Kidney (tissue), 14 donors: ENCODE results near the gene TRIP13. TPM values are rescaled to one million over a fixed set of nuclear protein-coding genes. Genes with fewer than 3 reads are reported as not detected.

Source experiments
- DNase-seq, 5 donors: peaks; one replicate each; pipeline ENCODE4 v3.0.0-alpha.2; 2013 to 2020
- FAIRE-seq: peaks from 2 replicates; lab custom pipeline; 2012; peaks lifted over from hg19 to GRCh38; lab: Jason Lieb, UNC
- H3K27ac ChIP-seq, 2 donors: one replicate each; pipeline ENCODE4 v1.7.0; 2013; ENCODE audit warnings: low read depth in 2 of 2, low read length in 2 of 2, inconsistent platforms in 1 of 2
- H3K27me3 ChIP-seq: one replicate; pipeline ENCODE4 v1.7.1; 2013; ENCODE audit warnings: low read length, inconsistent platforms; ENCODE audit not compliant: control insufficient read depth, insufficient read depth
- H3K36me3 ChIP-seq, 3 donors: one replicate each; pipeline versions ENCODE4 v1.7.0 to v1.7.1; 2013; ENCODE audit warnings: low read length in 3 of 3, control low read depth in 1 of 3, inconsistent platforms in 1 of 3; ENCODE audit not compliant: insufficient read depth in 3 of 3, control insufficient read depth in 2 of 3
- H3K4me1 ChIP-seq, 3 donors: one replicate each; pipeline versions ENCODE4 v1.7.0 to v1.7.1; 2013; ENCODE audit warnings: low read length in 3 of 3, inconsistent platforms in 1 of 3, low read depth in 1 of 3; ENCODE audit not compliant: control insufficient read depth in 2 of 3, insufficient read depth in 2 of 3
- H3K4me3 ChIP-seq, 3 donors: one replicate each; pipeline versions ENCODE4 v1.7.0 to v1.8.1; 2013; ENCODE audit warnings: low read length in 3 of 3, control low read depth in 1 of 3, inconsistent platforms in 1 of 3
- H3K9ac ChIP-seq, 3 donors: one replicate each; pipeline versions ENCODE4 v1.7.0 to v1.7.1; 2013; ENCODE audit warnings: low read length in 3 of 3, control low read depth in 1 of 3, inconsistent platforms in 1 of 3
- H3K9me3 ChIP-seq, 3 donors: one replicate each; pipeline versions ENCODE4 v1.7.0 to v1.7.1; 2013; ENCODE audit warnings: low read length in 3 of 3, control low read depth in 1 of 3, inconsistent platforms in 1 of 3; ENCODE audit not compliant: control insufficient read depth in 2 of 3, insufficient read depth in 1 of 3
- CTCF ChIP-seq: IDR thresholded peaks from 3 replicates; pipeline ENCODE4 v1.5.1; 2012; ENCODE audit warnings: mild to moderate bottlenecking, moderate library complexity, borderline replicate concordance; ENCODE audit not compliant: insufficient read depth; ENCODE audit errors: extremely low read depth
- intact Hi-C: fragments of 100-400 bp; cut with DNase I; formaldehyde crosslinking; loops from one replicate; pipeline ENCODE4 v1.11.1; 2022
- polyA plus RNA-seq: library from polyadenylated mRNA; stranded (reverse); fragments of 350-450 nt; fragmentation: Illumina TruSeq; extraction: RNeasy Lipid Tissue Mini Kit (QIAGEN cat#74804); gene quantifications from one replicate; pipeline ENCODE4 v1.2.3, GENCODE V29; 2014; ENCODE audit warnings: low read depth, low replicate concordance; ENCODE audit not compliant: insufficient read depth
- total RNA-seq: library from RNA; stranded (reverse); fragmentation: NEBNext Ultra II Directional; extraction: Animal tissue kit (Norgen Biotek cat#: 25700); gene quantifications from one replicate; pipeline ENCODE4 v1.2.1, GENCODE V29; 2021
- donor health status: control.
- donor health status: control.
- donor health status: control.
- donor health status: control.
- donor health status: control.
- donor health status: DM: yes; HTN: yes; CAD: no.
- donor health status: Normal renal cell carcinoma (clear cell type).

TRIP13 gene
- total and polyA plus RNA-seq, 2 donors from 2014 or later: 0.86 to 1.6 TPM

DNA sequence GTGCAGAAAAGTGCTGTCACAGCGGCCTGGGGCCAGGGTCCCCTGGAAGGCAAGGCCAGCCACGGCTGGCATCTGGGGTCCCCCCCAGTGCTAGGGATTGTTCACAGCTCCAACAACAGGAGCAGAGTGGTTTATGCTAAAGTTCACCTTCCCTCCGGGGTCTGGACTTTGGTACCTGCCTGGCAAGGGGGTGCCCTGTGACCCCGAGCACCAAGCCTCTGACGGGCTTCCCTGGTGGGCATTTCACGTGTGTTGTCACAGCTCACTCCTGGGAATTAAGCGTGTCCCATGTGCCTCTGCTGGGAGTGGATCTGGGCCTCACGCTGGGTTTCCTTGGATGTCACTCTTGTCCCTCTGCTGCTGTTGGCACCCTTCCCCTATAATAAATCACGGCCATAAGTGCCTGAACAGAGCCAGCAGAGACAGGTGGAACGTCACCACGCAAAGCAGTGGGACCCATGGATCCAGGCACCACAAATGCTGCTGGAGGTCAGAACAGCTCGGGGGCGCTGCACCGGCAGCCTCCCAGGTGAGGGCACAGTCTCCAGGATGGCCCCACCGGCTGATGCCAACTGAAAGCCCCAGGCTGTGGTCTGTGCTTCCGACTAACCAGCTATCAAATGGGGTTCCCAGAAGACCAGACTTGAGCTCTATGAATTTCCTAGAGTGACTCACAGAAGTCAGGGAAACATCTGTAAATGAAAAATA, 24.1 kb upstream of the TRIP13 start:
- intact Hi-C loops: no loop called here
- no peak for TF ChIP-seq CTCF
- H3K36me3 ChIP-seq: peaks cover 6 to 57% (median 39%) of the 10 kb centered on the region in 3 donors
- DNase-seq (peak in 1 of 5 donors; percentile 53), FAIRE-seq (no peak)
- H3K27ac ChIP-seq: no peak overlapping the region
- no peaks in the 10 kb centered on the region for H3K27me3 ChIP-seq
- H3K9ac ChIP-seq: no peak overlapping the region
- H3K4me3 ChIP-seq: no peak overlapping the region
- H3K9me3 ChIP-seq: no peaks in the 10 kb centered on the region
- peaks cover 0 to 12% (median 7%) of the 10 kb centered on the region in 3 donors for H3K4me1 ChIP-seq

- Histone ChIP-seq H3K9ac (no peak overlapping the region), H3K9me3 (no peaks in the 10 kb centered on the region), H3K4me3 (no peak overlapping the region), H3K27me3 (no peaks in the 10 kb centered on the region), H3K27ac (no peak overlapping the region), H3K36me3 (peaks cover 9 to 51% (median 36%) of the 10 kb centered on the region in 3 donors), H3K4me1 (peaks cover 0 to 12% (median 4%) of the 10 kb centered on the region in 3 donors)
- FAIRE-seq (no peak), DNase-seq (peak in 1 of 5 donors; percentile 35)
- no peak for TF ChIP-seq CTCF
- intact Hi-C loops: no loop called here
Observed at GRCh38 chr5:870956-871355, 21.7 kb upstream of the TRIP13 start.

GRCh38 chr5:871596-872298, 20.9 kb upstream of the TRIP13 start:
- no peak overlapping the region for H3K4me3 ChIP-seq
- DNase-seq (no peak), FAIRE-seq (no peak)
- peaks cover 0 to 8% (median 4%) of the 10 kb centered on the region in 3 donors for H3K4me1 ChIP-seq
- no peak overlapping the region for H3K9ac ChIP-seq
- no peak overlapping the region for H3K27ac ChIP-seq
- intact Hi-C loops: no loop called here
- no peaks in the 10 kb centered on the region for H3K9me3 ChIP-seq
- H3K27me3 ChIP-seq: no peaks in the 10 kb centered on the region
- H3K36me3 ChIP-seq: peaks cover 9 to 49% (median 38%) of the 10 kb centered on the region in 3 donors
- no peak for TF ChIP-seq CTCF
